Coronary artery (tissue), 2 donors: ENCODE measurements around the gene KCNK1.

Source experiments
- DNase-seq: peaks from one replicate; pipeline ENCODE4 v3.0.0-alpha.2; 2017; ENCODE audit warnings: low spot score
- H3K27ac ChIP-seq, 2 donors: fragments of 200-600 bp; sonication (generic); one replicate each; pipeline ENCODE4 v1.5.1; 2016 to 2019
- H3K4me3 ChIP-seq: fragments of 200-600 bp; sonication (generic); 2 replicates; pipeline ENCODE4 v1.5.1; 2016; ENCODE audit warnings: mild to moderate bottlenecking, moderate library complexity
- CTCF ChIP-seq: fragments of 200-600 bp; sonication (generic); IDR thresholded peaks from one replicate; pipeline ENCODE4 v1.5.1; 2019; ENCODE audit warnings: antibody characterized with exemption

The KCNK1 gene

GRCh38 chr1:233627376-233627775 lies 13.5 kb downstream of the KCNK1 start:
- Histone ChIP-seq H3K4me3 (no peak overlapping the region), H3K27ac (no peak overlapping the region)
- no peak for DNase-seq
- TF ChIP-seq CTCF: no peak

- no peak for DNase-seq
- H3K27ac ChIP-seq: no peak overlapping the region
- TF ChIP-seq CTCF: no peak
- no peak overlapping the region for H3K4me3 ChIP-seq
Measured at GRCh38 chr1:233627823-233628222, 13.9 kb downstream of the KCNK1 start.

- DNase-seq: no peak
- H3K27ac ChIP-seq: no peak overlapping the region
- no peak overlapping the region for H3K4me3 ChIP-seq
- TF ChIP-seq CTCF: no peak
Measured at GRCh38 chr1:233629305-233629935, 15.5 kb downstream of the KCNK1 start.

- DNase-seq: no peak
Measured at GRCh38 chr1:233631810-233632405, 18.0 kb downstream of the KCNK1 start.

GRCh38 chr1:233632436-233632835 lies 18.5 kb downstream of the KCNK1 start:
- no peak for DNase-seq
- no peak overlapping the region for H3K4me3 ChIP-seq
- no peak for TF ChIP-seq CTCF
- no peak overlapping the region for H3K27ac ChIP-seq

More at GRCh38 chr1:233631810-233632405, 18.0 kb downstream of the KCNK1 start:
- no peak for TF ChIP-seq CTCF
- H3K4me3 ChIP-seq: no peak overlapping the region
- H3K27ac ChIP-seq: no peak overlapping the region

- no peak for TF ChIP-seq CTCF
- H3K27ac ChIP-seq: no peak overlapping the region
- no peak overlapping the region for H3K4me3 ChIP-seq
- DNase-seq: no peak
Measured at GRCh38 chr1:233635765-233636502, 22.0 kb downstream of the KCNK1 start.

- no peak for TF ChIP-seq CTCF
- Histone ChIP-seq H3K4me3 (no peak overlapping the region), H3K27ac (no peak overlapping the region)
- DNase-seq: no peak
Measured at GRCh38 chr1:233636503-233636877, 22.6 kb downstream of the KCNK1 start.
